Neural crest cell (in vitro differentiated cells): Measurements from ENCODE around the gene CLECL1. TPM values are rescaled to one million over a fixed set of nuclear protein-coding genes. Genes with fewer than 3 reads are reported as not detected.
"Not testable (repeated sequence)": the region's sequence is repeated elsewhere in the genome, so short reads cannot be mapped to it uniquely, and the experiment has no call there.

Experiments used
- DNase-seq: peaks from one replicate; pipeline ENCODE4 v3.0.0; 2021; ENCODE audit warnings: low read depth, mixed read lengths, low spot score
- H3K27ac Mint-ChIP-seq: one replicate; pipeline ENCODE4 v1.8.0; 2021; ENCODE audit warnings: mild to moderate bottlenecking, mixed read lengths; ENCODE audit not compliant: unreplicated experiment
- H3K27me3 Mint-ChIP-seq: 2 replicates; pipeline ENCODE4 v1.8.0; 2021; ENCODE audit warnings: low read depth, mild to moderate bottlenecking, mixed read lengths
- H3K36me3 Mint-ChIP-seq: 2 replicates; pipeline ENCODE4 v1.8.0; 2021; ENCODE audit warnings: low read depth, mild to moderate bottlenecking, mixed read lengths
- H3K4me1 Mint-ChIP-seq: 2 replicates; pipeline ENCODE4 v1.8.0; 2021; ENCODE audit warnings: mixed read lengths
- H3K4me3 Mint-ChIP-seq: one replicate; pipeline ENCODE4 v1.8.0; 2021; ENCODE audit warnings: mild to moderate bottlenecking, mixed read lengths
- H3K9me3 Mint-ChIP-seq: 2 replicates; pipeline ENCODE4 v1.8.0; 2021; ENCODE audit warnings: mixed read lengths
- total RNA-seq: library from RNA; stranded (reverse); gene quantifications from 2 replicates; pipeline ENCODE4 v1.2.1, GENCODE V29; 2021
- TF ChIP-seq, protein P1 (sequence below): fragments of 200-600 bp; sonication (generic); conservative IDR thresholded peaks from 2 replicates; pipeline ENCODE4 v1.5.0; 2021; ENCODE audit warnings: antibody characterized with exemption, mild to moderate bottlenecking

Gene CLECL1
- total RNA-seq, 1 donor from 2014 or later: not detected

DNA sequence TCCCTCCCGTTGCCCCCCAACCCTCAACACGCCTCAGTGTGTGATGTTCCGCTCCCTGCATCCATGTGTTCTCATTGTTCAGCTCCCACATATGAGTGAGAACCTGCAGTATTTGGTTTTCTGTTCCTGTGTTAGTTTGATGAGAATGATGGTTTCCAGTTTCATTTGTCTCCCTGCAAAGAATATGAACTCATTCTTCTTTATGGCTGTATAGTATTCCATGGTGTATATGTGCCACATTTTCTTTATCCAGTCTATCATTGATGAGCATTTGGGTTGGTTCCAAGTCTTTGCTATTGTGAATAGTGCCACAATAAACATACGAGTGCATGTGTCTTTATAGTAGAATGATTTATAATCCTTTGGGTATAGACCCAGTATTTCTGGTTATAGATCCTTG lies 50.4 kb downstream of the CLECL1 start:
- not testable (repeated sequence) for H3K4me1 Mint-ChIP-seq, H3K4me3 Mint-ChIP-seq, H3K27me3 Mint-ChIP-seq, H3K27ac Mint-ChIP-seq, DNase-seq, H3K9me3 Mint-ChIP-seq
- peaks cover 48% of the 10 kb centered on the region for H3K36me3 Mint-ChIP-seq

DNA sequence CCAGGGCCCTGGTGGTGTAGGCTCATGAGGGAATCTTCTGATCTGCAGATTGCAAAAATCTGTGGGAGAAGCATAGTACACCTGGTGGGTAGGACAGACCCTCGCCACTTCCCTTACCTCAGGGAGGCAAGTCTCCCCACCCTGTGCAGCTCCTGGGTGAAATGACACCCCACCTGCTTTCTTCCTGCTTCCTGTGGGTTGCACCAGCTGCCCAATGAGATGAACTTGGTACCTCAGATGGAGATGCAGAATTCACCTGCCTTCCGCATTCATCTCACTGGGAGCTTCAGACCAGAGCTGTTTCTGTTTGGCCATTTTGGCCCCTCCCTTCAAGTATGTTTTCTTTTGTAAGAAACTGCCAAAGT lies 58.7 kb downstream of the CLECL1 start:
- TF ChIP-seq, protein P1, sequence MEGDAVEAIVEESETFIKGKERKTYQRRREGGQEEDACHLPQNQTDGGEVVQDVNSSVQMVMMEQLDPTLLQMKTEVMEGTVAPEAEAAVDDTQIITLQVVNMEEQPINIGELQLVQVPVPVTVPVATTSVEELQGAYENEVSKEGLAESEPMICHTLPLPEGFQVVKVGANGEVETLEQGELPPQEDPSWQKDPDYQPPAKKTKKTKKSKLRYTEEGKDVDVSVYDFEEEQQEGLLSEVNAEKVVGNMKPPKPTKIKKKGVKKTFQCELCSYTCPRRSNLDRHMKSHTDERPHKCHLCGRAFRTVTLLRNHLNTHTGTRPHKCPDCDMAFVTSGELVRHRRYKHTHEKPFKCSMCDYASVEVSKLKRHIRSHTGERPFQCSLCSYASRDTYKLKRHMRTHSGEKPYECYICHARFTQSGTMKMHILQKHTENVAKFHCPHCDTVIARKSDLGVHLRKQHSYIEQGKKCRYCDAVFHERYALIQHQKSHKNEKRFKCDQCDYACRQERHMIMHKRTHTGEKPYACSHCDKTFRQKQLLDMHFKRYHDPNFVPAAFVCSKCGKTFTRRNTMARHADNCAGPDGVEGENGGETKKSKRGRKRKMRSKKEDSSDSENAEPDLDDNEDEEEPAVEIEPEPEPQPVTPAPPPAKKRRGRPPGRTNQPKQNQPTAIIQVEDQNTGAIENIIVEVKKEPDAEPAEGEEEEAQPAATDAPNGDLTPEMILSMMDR: no peak
- Mint-ChIP-seq H3K36me3 (peaks cover 40% of the 10 kb centered on the region), H3K9me3 (peaks cover 3% of the 10 kb centered on the region), H3K4me1 (no peaks in the 10 kb centered on the region), H3K27ac (no peak overlapping the region), H3K4me3 (no peak overlapping the region), H3K27me3 (no peaks in the 10 kb centered on the region)
- no peak for DNase-seq

DNA sequence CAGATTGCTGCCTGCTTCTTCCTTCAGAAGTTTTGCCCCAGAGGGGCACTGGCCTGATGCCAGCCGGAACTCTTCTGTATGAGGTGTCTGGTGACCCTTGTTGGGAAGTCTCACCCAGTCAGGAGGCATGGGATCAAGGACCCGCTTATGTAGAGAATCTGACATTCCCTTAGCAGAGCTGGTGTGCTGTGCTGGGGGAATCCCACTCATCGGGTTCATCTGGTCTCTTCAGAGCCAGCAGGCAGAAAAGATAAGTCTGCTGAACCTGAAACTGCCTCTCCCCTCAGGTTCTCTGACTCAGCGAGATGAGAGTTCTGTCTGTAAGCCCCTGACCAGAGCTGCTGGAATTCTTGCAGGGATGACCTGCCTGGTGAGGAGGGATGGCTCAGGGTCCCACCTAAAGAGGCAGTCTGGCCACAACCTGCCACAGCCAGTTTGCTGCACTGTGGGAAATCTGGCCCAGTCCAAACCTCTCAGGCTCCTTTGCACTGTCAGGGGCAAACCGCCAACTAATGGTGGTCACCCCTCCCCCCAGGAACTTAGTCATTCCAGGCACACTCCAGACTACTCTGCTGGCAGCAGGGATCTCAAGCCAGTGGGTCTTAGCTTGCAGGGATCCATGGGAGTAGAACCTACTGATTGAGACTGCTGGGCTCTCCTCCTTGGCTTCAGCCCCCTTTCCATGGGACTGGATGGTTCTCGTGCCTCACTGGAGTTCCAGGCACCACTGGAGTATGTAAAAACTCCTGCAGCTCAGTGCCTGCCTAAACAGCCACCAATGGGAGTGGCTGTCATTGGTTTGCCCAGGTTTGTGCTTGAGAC lies 59.3 kb downstream of the CLECL1 start:
- Mint-ChIP-seq H3K4me1 (no peaks in the 10 kb centered on the region), H3K27me3 (no peaks in the 10 kb centered on the region), H3K36me3 (peaks cover 40% of the 10 kb centered on the region), H3K27ac (no peak overlapping the region), H3K4me3 (no peak overlapping the region), H3K9me3 (peaks cover 3% of the 10 kb centered on the region)
- no peak for DNase-seq
- TF ChIP-seq, protein P1: no peak

Other genes with a start within 250 kb of the CLECL1 start
- not detected in 2 replicates for gene KLRB1, start 125.2 kb downstream of the CLECL1 start, total RNA-seq
- 9.5 and 10.6 TPM in 2 replicates for gene CLEC2D, start 63.4 kb downstream of the CLECL1 start, total RNA-seq
- gene CD69, start 27.8 kb upstream of the CLECL1 start, total RNA-seq: not detected in 2 replicates
- gene KLRF1, start 94.4 kb upstream of the CLECL1 start, total RNA-seq: not detected in 2 replicates
- gene CLEC2B, start 136.3 kb upstream of the CLECL1 start, total RNA-seq: 0.19 TPM in 1 of 2 replicates, not detected in the other
- not detected in 2 replicates for gene KLRF2, start 148.4 kb upstream of the CLECL1 start, total RNA-seq
- gene CLEC2A, start 199.3 kb upstream of the CLECL1 start, total RNA-seq: not detected in 2 replicates
- gene CLEC12A, start 238.3 kb upstream of the CLECL1 start, total RNA-seq: not detected in 2 replicates